Esophagus squamous epithelium (tissue), 4 donors: ENCODE measurements around the gene MFF.

Experiments used
- CTCF ChIP-seq, 6 experiments: fragments of 450-650 bp in 4 of 6; fragments of 200-600 bp in 2 of 6; sonication (generic) in 2 of 6; IDR thresholded peaks; one replicate each; pipeline ENCODE4 v1.5.1; 2016 to 2019; ENCODE audit warnings: antibody characterized with exemption in 6 of 6, mild to moderate bottlenecking in 4 of 6, moderate library complexity in 4 of 6
- POLR2A ChIP-seq, 4 donors: fragments of 450-650 bp; IDR thresholded peaks; one replicate each; pipeline ENCODE4 v1.6.1; 2017; ENCODE audit warnings: antibody characterized with exemption in 4 of 4, mild to moderate bottlenecking in 4 of 4, moderate library complexity in 3 of 4

DNA sequence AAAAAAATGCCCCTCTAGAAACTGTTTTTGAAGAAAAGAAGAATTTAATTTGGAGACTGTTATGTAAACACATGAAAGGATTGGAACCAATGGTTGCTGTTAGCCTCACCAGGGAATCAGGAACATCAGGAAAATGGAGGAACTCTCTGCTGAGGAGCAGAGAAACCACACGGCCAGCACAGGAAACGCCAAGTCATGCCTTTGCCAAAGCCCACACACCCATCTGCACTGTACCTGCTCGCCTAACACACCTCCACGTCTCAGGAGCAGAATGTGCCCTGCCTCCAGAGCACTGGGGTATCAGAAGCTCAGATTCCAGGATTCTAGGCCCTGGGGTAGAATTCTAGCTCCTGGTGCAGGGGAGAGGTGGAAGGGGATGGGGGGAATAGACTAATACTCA, 72.5 kb downstream of the MFF start:
- no peak for TF ChIP-seq CTCF (IDR thresholded peaks at IDR 0.05)
- no peak for TF ChIP-seq POLR2A (IDR thresholded peaks at IDR 0.05)
